HCT116 (cell line): Measurements from ENCODE around the gene ZDHHC14. TPM values are rescaled to one million over a fixed set of nuclear protein-coding genes. Genes with fewer than 3 reads are reported as not detected.
"Not testable (repeated sequence)": the region's sequence is repeated elsewhere in the genome, so short reads cannot be mapped to it uniquely, and the experiment has no call there.

ENCODE experiments used
- ATAC-seq: fragments of 200-7000 bp; cut with Tn5 transposase; 2 replicates; pipeline ENCODE4 v1.9.1; 2020; ENCODE audit warnings: mild to moderate bottlenecking, moderate library complexity
- BruUV-seq: library from RNA; stranded (reverse); fragments of 400-500 nt; replicated peaks from 2 replicates; lab custom pipeline; 2021; lab: Mats Ljungman, UMichigan
- CTCF ChIA-PET: fragments of 300-600 bp; sonication (Branson Sonifier 250); formaldehyde crosslinking; loops from one replicate; lab custom pipeline; 2021; ENCODE audit warnings: antibody characterized with exemption; lab: Charles Lee
- POLR2A ChIA-PET: fragments of 300-600, 350-600 bp; sonication (Branson Sonifier 250); formaldehyde crosslinking; loops from one replicate; lab custom pipeline; 2021; ENCODE audit warnings: antibody characterized with exemption; lab: Charles Lee
- RAD21 ChIA-PET, 2 experiments: fragments of 300-600 bp; sonication (Branson Sonifier 250); formaldehyde crosslinking; loops; one replicate each; lab custom pipeline; 2023; ENCODE audit warnings: low total read pairs in 2 of 2; ENCODE audit not compliant: uncharacterized antibody in 2 of 2, unreplicated experiment in 2 of 2, low non-redundant PET in 1 of 2; lab: Charles Lee
- DNase-seq: peaks from one replicate; pipeline ENCODE4 v3.0.0-alpha.2; 2010; ENCODE audit warnings: low read depth, low spot score
- H2AFZ ChIP-seq: fragments of 200-600 bp; shearing (Covaris generic), sonication (generic); 2 replicates; pipeline ENCODE4 v1.6.1; 2017; ENCODE audit warnings: low read depth, mixed run types, mixed read lengths, antibody characterized with exemption, low read length; ENCODE audit not compliant: poor library complexity, severe bottlenecking
- H3K27ac ChIP-seq: 2 replicates; pipeline ENCODE4 v1.5.1; 2012; ENCODE audit warnings: low read depth, low read length
- H3K27me3 ChIP-seq: fragments of 200-600 bp; sonication (generic); 2 replicates; pipeline ENCODE4 v1.6.1; 2016; ENCODE audit warnings: mixed run types, low read length, mixed read lengths; ENCODE audit not compliant: insufficient read depth
- H3K36me3 ChIP-seq, 2 experiments: fragments of 200-500 bp in 1 of 2; fragments of 200-600 bp in 1 of 2; sonication (Bioruptor generic) in 1 of 2; sonication (generic) in 1 of 2; 2 replicates each; pipeline versions ENCODE4 v1.5.1 to v1.6.1; 2014 to 2016; ENCODE audit warnings: low read length in 2 of 2, inconsistent platforms in 1 of 2, mixed read lengths in 1 of 2, mixed run types in 1 of 2; ENCODE audit not compliant: insufficient read depth in 2 of 2, control insufficient read depth in 1 of 2
- H3K4me1 ChIP-seq, 2 experiments: fragments of 200-600 bp in 1 of 2; sonication (generic) in 1 of 2; 2 replicates each; pipeline versions ENCODE4 v1.5.1 to v1.6.1; 2012 to 2017; ENCODE audit warnings: low read length in 2 of 2, inconsistent platforms in 1 of 2, mild to moderate bottlenecking in 1 of 2, mixed read lengths in 1 of 2, mixed run types in 1 of 2, moderate library complexity in 1 of 2; ENCODE audit not compliant: insufficient read depth in 2 of 2, control insufficient read depth in 1 of 2
- H3K4me2 ChIP-seq: fragments of 200-600 bp; sonication (generic); 2 replicates; pipeline ENCODE4 v1.6.1; 2017; ENCODE audit warnings: mixed run types, low read length, mixed read lengths
- H3K4me3 ChIP-seq, 2 experiments: fragments of 200-600 bp in 1 of 2; sonication (generic) in 1 of 2; replicated peaks in 1 of 2; 2 replicates each; pipeline ENCODE4 v1.5.1; 2011 to 2016; ENCODE audit warnings: low read length in 2 of 2, control low read depth in 1 of 2, low read depth in 1 of 2, mild to moderate bottlenecking in 1 of 2, mixed read lengths in 1 of 2, mixed run types in 1 of 2
- H3K79me2 ChIP-seq: fragments of 200-600 bp; sonication (generic); 2 replicates; pipeline ENCODE4 v1.6.1; 2017; ENCODE audit warnings: mild to moderate bottlenecking, mixed run types, low read length, moderate library complexity, mixed read lengths; ENCODE audit not compliant: insufficient read depth
- H3K9ac ChIP-seq: fragments of 200-600 bp; sonication (generic); 2 replicates; pipeline ENCODE4 v1.6.1; 2016; ENCODE audit warnings: low read length, mixed read lengths
- H3K9me2 ChIP-seq: fragments of 200-600 bp; sonication (generic), shearing (Covaris generic); 2 replicates; pipeline ENCODE4 v1.6.1; 2017; ENCODE audit warnings: mixed run types, mild to moderate bottlenecking, moderate library complexity; ENCODE audit not compliant: insufficient read depth
- H3K9me3 ChIP-seq, 2 experiments: fragments of 200-500 bp in 1 of 2; fragments of 200-600 bp in 1 of 2; sonication (Bioruptor generic) in 1 of 2; sonication (generic) in 1 of 2; 2 replicates each; pipeline ENCODE4 v1.6.1; 2014 to 2017; ENCODE audit warnings: low read length in 2 of 2, mixed read lengths in 2 of 2, inconsistent platforms in 1 of 2, low read depth in 1 of 2, mild to moderate bottlenecking in 1 of 2, mixed run types in 1 of 2, moderate library complexity in 1 of 2; ENCODE audit not compliant: control insufficient read depth in 1 of 2, insufficient read depth in 1 of 2
- H4K20me1 ChIP-seq: fragments of 200-600 bp; sonication (generic), shearing (Covaris generic); 2 replicates; pipeline ENCODE4 v1.6.1; 2017; ENCODE audit warnings: mixed run types, mild to moderate bottlenecking, moderate library complexity; ENCODE audit not compliant: insufficient read depth
- CBX3 ChIP-seq: IDR thresholded peaks from 2 replicates; pipeline ENCODE4 v1.6.1; 2012; ENCODE audit warnings: low read depth
- EZH2phosphoT487 ChIP-seq: fragments of 200-600 bp; IDR thresholded peaks from 2 replicates; pipeline ENCODE4 v1.6.1; 2018; ENCODE audit warnings: antibody characterized with exemption, borderline replicate concordance
- intact Hi-C: fragments of 100-400 bp; cut with micrococcal nuclease; formaldehyde crosslinking; loops from 2 replicates; pipeline ENCODE4 v1.10.0; 2022
- total RNA-seq: library from RNA; stranded (reverse); gene quantifications from one replicate; pipeline ENCODE4 v1.2.1, GENCODE V29; 2021; ENCODE audit not compliant: unreplicated experiment

ZDHHC14 gene
- total RNA-seq, 1 experiment from 2014 or later = 5.3 TPM

DNA sequence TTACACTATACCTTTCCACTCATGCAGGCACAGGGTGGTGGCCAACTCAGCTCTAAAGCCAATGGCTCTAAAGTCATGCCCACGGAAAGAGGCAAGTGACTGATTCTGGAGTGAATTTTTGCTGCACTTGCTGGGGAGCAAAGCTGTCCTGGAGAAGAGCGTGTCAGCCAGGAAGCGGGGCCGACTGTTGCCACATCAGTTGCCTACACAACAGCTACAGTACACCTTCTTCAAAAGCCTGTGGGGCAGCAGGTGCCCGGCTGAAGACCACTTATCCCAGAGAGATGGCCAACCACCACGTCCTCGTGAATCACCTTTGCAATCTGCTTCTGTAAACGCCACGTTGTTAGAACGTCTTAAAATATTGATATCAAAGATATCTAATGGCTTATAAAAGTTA is 179.1 kb downstream of the ZDHHC14 start:
- H3K27me3 ChIP-seq, H3K79me2 ChIP-seq, H3K9ac ChIP-seq, H3K4me2 ChIP-seq, DNase-seq, H3K27ac ChIP-seq, ATAC-seq, CTCF ChIA-PET, RAD21 ChIA-PET, H4K20me1 ChIP-seq, H3K9me2 ChIP-seq, H3K9me3 ChIP-seq, H3K36me3 ChIP-seq, BruUV-seq, H3K4me3 ChIP-seq, POLR2A ChIA-PET, H2AFZ ChIP-seq, H3K4me1 ChIP-seq, intact Hi-C loops: not testable (repeated sequence)

DNA sequence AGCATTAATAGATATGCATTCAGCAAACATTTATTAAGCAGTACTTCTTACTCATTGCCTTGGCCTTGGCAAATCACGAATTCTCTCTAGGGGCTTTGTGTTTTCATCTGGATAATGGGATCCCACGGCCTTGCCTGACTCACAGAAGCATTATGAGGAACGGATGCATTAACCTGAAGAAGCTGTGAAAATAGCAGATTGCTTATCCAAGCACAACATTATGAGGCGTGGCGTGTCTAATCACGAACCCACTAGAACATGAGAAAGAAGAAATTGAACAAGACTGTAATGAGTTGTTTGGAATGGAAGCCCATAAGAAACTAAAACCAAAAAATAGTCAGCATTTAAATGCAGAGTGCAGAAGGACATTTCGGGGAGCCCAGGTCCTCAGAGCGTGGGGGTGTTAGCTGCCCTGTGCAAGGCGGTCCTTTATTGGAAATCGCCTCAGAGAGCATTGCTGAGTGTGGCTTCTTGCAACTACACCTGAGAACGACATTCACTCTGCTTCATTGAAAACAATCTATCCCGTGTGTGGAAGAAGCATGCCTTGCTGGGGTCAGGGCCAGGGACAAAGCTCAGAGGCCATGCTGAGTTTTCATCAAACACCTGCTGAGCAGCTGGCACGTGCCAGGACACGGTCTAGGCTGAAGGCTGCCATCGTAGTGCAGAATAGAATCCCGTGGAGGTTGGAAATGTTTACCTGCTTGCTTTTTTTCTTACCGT is 179.9 kb downstream of the ZDHHC14 start:
- Histone ChIP-seq H3K79me2 (no peaks in the 10 kb centered on the region), H3K27me3 (no peaks in the 10 kb centered on the region), H4K20me1 (no peaks in the 10 kb centered on the region)
- no peak for TF ChIP-seq CBX3
- TF ChIP-seq EZH2phosphoT487 = no peak
- TF ChIP-seq, all 23 proteins: peak for 0
- Histone ChIP-seq H3K9me2 (no peaks in the 10 kb centered on the region), H3K27ac (no peak overlapping the region), H3K4me1 (no peaks in the 10 kb centered on the region), H3K9ac (no peak overlapping the region), H3K36me3 (no peaks in the 10 kb centered on the region), H3K4me2 (no peak overlapping the region), H2AFZ (no peak overlapping the region), H3K4me3 (no peak overlapping the region), H3K9me3 (no peaks in the 10 kb centered on the region)
- RAD21 ChIA-PET = no interaction called here
- no peak for DNase-seq
- CTCF ChIA-PET = no interaction called here
- intact Hi-C loops = no loop called here
- ATAC-seq = no peak
- POLR2A ChIA-PET = no interaction called here
- BruUV-seq = no TSS peak
